B cell (primary cell): ENCODE data around the gene EHBP1L1. TPM values are rescaled to one million over a fixed set of nuclear protein-coding genes. Genes with fewer than 3 reads are reported as not detected.

Source experiments
- ATAC-seq: fragments of 200-7000 bp; cut with Tn5 transposase; one replicate; pipeline ENCODE4 v1.10.0; 2021; ENCODE audit warnings: low read depth, mild to moderate bottlenecking, moderate number of reproducible peaks, moderate library complexity
- CTCF ChIA-PET: fragments of 350-600 bp; sonication (Branson Sonifier 250); formaldehyde crosslinking; loops from one replicate; lab custom pipeline; 2021; ENCODE audit warnings: antibody characterized with exemption, inconsistent platforms; lab: Charles Lee
- POLR2A ChIA-PET: fragments of 350-600 bp; sonication (Branson Sonifier 250); formaldehyde crosslinking; loops from one replicate; lab custom pipeline; 2021; ENCODE audit warnings: antibody characterized with exemption; lab: Charles Lee
- DNase-seq: peaks from one replicate; pipeline ENCODE4 v3.0.0; 2013
- H2AFZ ChIP-seq: 2 replicates; pipeline ENCODE4 v1.6.1; 2012; ENCODE audit warnings: mild to moderate bottlenecking, low read depth, low read length; ENCODE audit not compliant: insufficient read depth, poor library complexity, severe bottlenecking
- H3K27ac ChIP-seq, 2 donors: 1 replicate in 1 of 2; 2 replicates in 1 of 2; pipeline ENCODE4 v1.5.1; 2012 to 2013; ENCODE audit warnings: low read length in 2 of 2, mild to moderate bottlenecking in 2 of 2, moderate library complexity in 1 of 2
- H3K27me3 ChIP-seq, 4 experiments: fragments of 200-600 bp in 1 of 4; sonication (generic) in 1 of 4; replicated peaks in 1 of 4; 1 replicate in 2 of 4; 2 replicates in 2 of 4; pipeline versions ENCODE4 v1.6.1 to v1.7.0; 2013 to 2016; ENCODE audit warnings: low read length in 3 of 4, mild to moderate bottlenecking in 2 of 4, mixed read lengths in 1 of 4, moderate library complexity in 1 of 4; ENCODE audit not compliant: insufficient read depth in 4 of 4, control insufficient read depth in 3 of 4; ENCODE audit errors: control extremely low read depth in 1 of 4
- H3K36me3 ChIP-seq, 2 experiments: replicated peaks in 1 of 2; 1 replicate in 1 of 2; 2 replicates in 1 of 2; pipeline versions ENCODE4 v1.6.1 to v1.7.1; 2013; ENCODE audit warnings: low read length in 1 of 2; ENCODE audit not compliant: insufficient read depth in 2 of 2, control insufficient read depth in 1 of 2; ENCODE audit errors: control extremely low read depth in 1 of 2, extremely low read depth in 1 of 2
- H3K4me1 ChIP-seq, 2 donors: fragments of 200-600 bp in 1 of 2; sonication (generic) in 1 of 2; 1 replicate in 1 of 2; 2 replicates in 1 of 2; pipeline versions ENCODE4 v1.5.1 to v1.6.1; 2013 to 2017; ENCODE audit warnings: low read length in 2 of 2; ENCODE audit not compliant: control insufficient read depth in 2 of 2, insufficient read depth in 2 of 2
- H3K4me2 ChIP-seq: replicated peaks from 2 replicates; pipeline ENCODE3; 2012; ENCODE audit warnings: mild to moderate bottlenecking, low read depth, low read length; ENCODE audit not compliant: poor library complexity, severe bottlenecking
- H3K4me3 ChIP-seq, 5 experiments: fragments of 200-600 bp in 1 of 5; sonication (generic) in 1 of 5; 1 replicate in 3 of 5; 2 replicates in 2 of 5; pipeline versions ENCODE4 v1.5.1 to v1.7.0; 2011 to 2016; ENCODE audit warnings: low read length in 4 of 5, mild to moderate bottlenecking in 4 of 5, low read depth in 2 of 5, control low read depth in 1 of 5, moderate library complexity in 1 of 5; ENCODE audit not compliant: insufficient read depth in 1 of 5; ENCODE audit errors: control extremely low read depth in 1 of 5, extremely low read depth in 1 of 5
- H3K79me2 ChIP-seq: fragments of 200-600 bp; sonication (generic); one replicate; pipeline ENCODE4 v1.6.0; 2016; ENCODE audit warnings: low read length; ENCODE audit not compliant: control insufficient read depth, insufficient read depth
- H3K9ac ChIP-seq: fragments of 200-600 bp; sonication (generic); 2 replicates; pipeline ENCODE4 v1.6.1; 2017; ENCODE audit warnings: mild to moderate bottlenecking, low read length, moderate library complexity
- H3K9me3 ChIP-seq, 3 donors: one replicate each; pipeline versions ENCODE4 v1.6.1 to v1.7.1; 2013; ENCODE audit warnings: low read length in 2 of 3; ENCODE audit not compliant: control insufficient read depth in 2 of 3, insufficient read depth in 1 of 3; ENCODE audit errors: control extremely low read depth in 1 of 3
- H4K20me1 ChIP-seq: 2 replicates; pipeline ENCODE4 v1.6.0; 2012; ENCODE audit warnings: mild to moderate bottlenecking, low read length; ENCODE audit not compliant: insufficient read depth, control insufficient read depth, poor library complexity, severe bottlenecking
- H3K27ac Mint-ChIP-seq: one replicate; pipeline ENCODE4 v1.8.0; 2021; ENCODE audit warnings: mixed read lengths
- H3K27me3 Mint-ChIP-seq: one replicate; pipeline ENCODE4 v1.8.0; 2021; ENCODE audit warnings: mixed read lengths
- H3K4me1 Mint-ChIP-seq: one replicate; pipeline ENCODE4 v1.8.0; 2021; ENCODE audit warnings: mixed read lengths
- H3K4me3 Mint-ChIP-seq: one replicate; pipeline ENCODE4 v1.8.0; 2021; ENCODE audit warnings: mixed read lengths
- H3K9me3 Mint-ChIP-seq: one replicate; pipeline ENCODE4 v1.8.0; 2022; ENCODE audit warnings: mixed read lengths; ENCODE audit not compliant: insufficient read depth
- CTCF ChIP-seq: fragments of 200-600 bp; IDR thresholded peaks from one replicate; pipeline ENCODE4 v1.8.0; 2022; ENCODE audit warnings: antibody characterized with exemption, mild to moderate bottlenecking
- EZH2 ChIP-seq: IDR thresholded peaks from 2 replicates; pipeline ENCODE4 v1.6.1; 2012; ENCODE audit warnings: borderline replicate concordance, low read depth, mild to moderate bottlenecking, moderate library complexity, low read length; ENCODE audit not compliant: insufficient read depth, poor library complexity, severe bottlenecking
- WGBS: methylation state at CpG from one replicate; pipeline ENCODE4 v1.1.5; 2013; ENCODE audit warnings: missing lambda C conversion rate; ENCODE audit not compliant: insufficient coverage; 5-methylcytosine and 5-hydroxymethylcytosine counted together
- intact Hi-C: fragments of 100-400 bp; cut with micrococcal nuclease; formaldehyde crosslinking; loops from one replicate; pipeline ENCODE4 v1.10.0; 2022
- polyA plus RNA-seq: library from polyadenylated mRNA; depleted of rRNA; stranded (reverse); fragments of >200 nt; gene quantifications from 2 replicates; pipeline ENCODE4 v1.2.3, GENCODE V29; 2012
- total RNA-seq, 2 donors: library from RNA; stranded (reverse); fragments of 120-200 nt in 1 of 2; gene quantifications; 1 replicate in 1 of 2; 2 replicates in 1 of 2; pipeline versions ENCODE4 v1.2.3 to v1.2.4, GENCODE V29; 2013 to 2022

The EHBP1L1 gene
- total and polyA plus RNA-seq, 2 donors (not counting 1 experiment from before 2014, with no cell fraction given): 202 to 279 TPM

GRCh38 chr11:65541093-65541982 is 34.5 kb upstream of the EHBP1L1 start:
- Histone ChIP-seq H3K79me2 (no peaks in the 10 kb centered on the region), H3K9me3 (no peaks in the 10 kb centered on the region), H2AFZ (peak overlapping the region; percentile 80), H3K4me3 (peak overlapping the region in 4 of 5 experiments; percentile 84 to 97 (median 88)), H3K4me2 (peak overlapping the region; percentile 97), H3K9ac (peak overlapping the region; percentile 73), H3K36me3 (peaks cover 0 to 14% of the 10 kb centered on the region in 2 experiments), H3K27ac (peak overlapping the region; percentile 64 to 66), H3K27me3 (no peaks in the 10 kb centered on the region), H4K20me1 (peaks cover 7% of the 10 kb centered on the region), H3K4me1 (peaks cover 16 to 25% of the 10 kb centered on the region in 2 donors)
- peak overlapping the region; percentile 95 for H3K4me3 Mint-ChIP-seq
- no peaks in the 10 kb centered on the region for H3K27me3 Mint-ChIP-seq
- H3K27ac Mint-ChIP-seq: peak overlapping the region; percentile 96
- no peak for TF ChIP-seq CTCF
- no peak for TF ChIP-seq EZH2
- 43% methylated on average over 18 of the region's 18 CpGs for WGBS
- ChIA-PET POLR2A (interaction anchor here (0.6 to 3.2 kb wide), 17 partner anchors 8 to 186 kb away, joined by 3 to 53 read pairs (median 7); partner anchors contain the start of genes EHBP1L1, FAM89B, KCNK7 and MALAT1), CTCF (interaction anchor here (0.5 to 9.2 kb wide), 37 partner anchors 7 to 667 kb away, joined by 3 to 144 read pairs (median 5); partner anchors contain the start of genes AP5B1, EHBP1L1, FAM89B and FRMD8)
- DNase-seq (no peak), ATAC-seq (no peak)
- peaks cover 33% of the 10 kb centered on the region for H3K4me1 Mint-ChIP-seq
- H3K9me3 Mint-ChIP-seq: no peaks in the 10 kb centered on the region
- intact Hi-C loops: loop anchor here (1.0 to 10.0 kb wide), 3 partner anchors 17 to 427 kb away; partner anchors contain the start of genes SCYL1, TM7SF2 and ZNHIT2
